NCI-H446 treated with DMSO at 0.1 percent for 48 hours (cell line): ENCODE data around the gene MCF2L.
"Not testable (repeated sequence)": the region's sequence is repeated elsewhere in the genome, so short reads cannot be mapped to it uniquely, and the experiment has no call there.

Source experiments
- DNase-seq: peaks from one replicate; lab custom pipeline; 2025; lab: John Stamatoyannopoulos, UW

Gene MCF2L

GRCh38 chr13:113065406-113066141 is 96.6 kb downstream of the MCF2L start:
- DNase-seq, result no peak

DNA sequence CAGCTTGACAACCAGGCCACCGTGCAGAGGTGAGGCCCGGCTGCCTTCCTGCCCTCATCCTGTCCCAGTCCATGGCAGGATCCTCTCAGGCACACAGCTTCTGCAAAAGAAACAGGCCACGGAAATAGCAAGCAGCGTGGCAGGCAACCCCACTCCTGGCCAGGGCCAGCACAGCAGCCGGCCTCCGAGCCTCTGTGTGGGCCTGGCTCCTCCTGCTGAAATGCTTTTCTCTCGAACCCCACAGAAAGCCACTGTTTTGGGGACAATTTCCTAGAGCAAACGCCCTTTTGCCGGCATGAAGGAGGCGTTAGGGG is 97.1 kb downstream of the MCF2L start:
- DNase-seq, result no peak

DNA sequence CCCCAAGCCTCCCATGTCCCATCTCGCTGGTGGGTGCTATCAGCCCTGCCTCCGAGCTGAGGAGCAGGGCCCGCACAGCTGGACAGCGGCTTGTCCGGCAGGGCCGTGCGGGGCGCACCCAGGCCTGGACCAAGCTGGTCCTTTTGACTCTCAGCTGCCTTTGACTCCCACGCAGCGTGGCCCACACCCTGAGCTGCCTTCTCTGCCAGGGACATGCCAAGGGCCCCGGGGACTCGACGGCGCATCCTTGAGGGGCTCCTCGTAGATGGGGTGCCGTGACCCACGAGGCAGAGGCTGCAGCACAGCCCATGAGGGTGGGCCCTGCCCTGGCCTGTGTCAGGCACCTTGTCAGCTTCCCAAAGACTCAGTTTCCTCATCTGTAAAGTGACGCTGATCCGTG is 97.7 kb downstream of the MCF2L start:
- DNase-seq, result no peak

DNA sequence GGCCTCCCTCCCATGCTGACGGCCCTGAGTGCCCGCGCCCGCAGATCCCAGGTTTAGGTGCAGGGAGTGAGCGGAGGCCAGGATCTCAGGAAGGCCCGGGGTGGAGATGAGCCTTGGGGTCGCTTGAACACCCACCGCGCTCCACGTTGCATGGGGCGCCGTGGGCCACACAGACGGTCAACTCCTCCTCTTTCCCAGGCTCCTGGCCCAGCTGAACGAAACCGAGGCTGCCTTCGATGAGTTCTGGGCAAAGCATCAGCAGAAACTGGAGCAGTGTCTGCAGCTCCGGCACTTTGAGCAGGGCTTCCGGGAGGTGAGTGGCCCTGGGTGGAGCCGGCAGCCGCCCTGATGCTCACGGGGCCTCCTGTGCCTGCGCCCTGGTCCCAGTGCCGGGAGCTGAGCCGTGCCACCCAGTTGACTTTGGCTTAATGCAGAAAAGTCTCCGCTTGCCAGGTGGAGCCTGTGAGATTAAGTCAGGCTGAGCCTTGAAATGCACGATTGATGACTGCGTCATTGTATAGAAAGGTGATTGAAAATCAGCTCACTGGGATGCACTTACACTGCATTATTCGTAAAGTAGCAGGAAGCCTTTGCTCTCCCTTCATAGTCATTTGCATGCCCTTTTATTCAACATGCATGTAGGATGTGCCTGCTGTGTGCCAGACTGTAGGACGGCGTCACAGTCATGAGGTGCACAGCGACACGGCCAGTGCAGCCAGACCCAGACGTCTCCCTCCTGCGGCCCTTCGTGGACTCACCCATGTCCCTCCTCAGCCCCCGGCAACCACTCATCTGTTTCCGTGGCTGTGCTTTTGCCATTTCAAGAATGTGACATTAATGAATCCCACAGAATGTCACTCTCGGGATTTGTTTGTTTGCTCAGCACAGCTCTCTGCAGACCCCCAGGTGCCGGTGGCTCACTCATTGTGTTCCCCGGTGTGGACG is 101.1 kb downstream of the MCF2L start:
- no peak for DNase-seq

GRCh38 chr13:113070855-113071254 is 101.8 kb downstream of the MCF2L start:
- no peak for DNase-seq

GRCh38 chr13:113072376-113072775 is 103.4 kb downstream of the MCF2L start:
- DNase-seq, result no peak

GRCh38 chr13:113073942-113074341 is 104.9 kb downstream of the MCF2L start:
- no peak for DNase-seq

DNA sequence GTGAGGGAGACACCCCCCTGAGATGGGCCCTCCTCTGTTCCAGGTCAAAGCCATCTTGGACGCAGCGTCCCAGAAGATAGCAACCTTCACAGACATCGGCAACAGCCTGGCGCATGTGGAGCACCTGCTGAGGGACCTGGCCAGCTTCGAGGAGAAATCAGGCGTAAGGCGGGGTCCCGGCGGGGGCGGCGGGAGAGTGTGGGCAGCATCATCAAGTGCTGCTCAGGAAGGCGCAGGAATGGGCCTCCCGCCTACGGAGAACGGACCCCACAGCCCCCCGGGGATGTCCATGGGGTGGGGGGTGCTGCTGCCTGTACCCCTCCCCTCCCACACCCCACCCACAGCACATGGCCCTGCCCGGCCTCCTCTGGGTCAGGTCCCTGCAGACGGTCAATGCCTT is 105.4 kb downstream of the MCF2L start:
- no peak for DNase-seq

- DNase-seq, result no peak
These were observed 105.9 kb downstream of the MCF2L start for GRCh38 chr13:113074876-113075275.

GRCh38 chr13:113075711-113076110 is 106.7 kb downstream of the MCF2L start:
- no peak for DNase-seq

DNA sequence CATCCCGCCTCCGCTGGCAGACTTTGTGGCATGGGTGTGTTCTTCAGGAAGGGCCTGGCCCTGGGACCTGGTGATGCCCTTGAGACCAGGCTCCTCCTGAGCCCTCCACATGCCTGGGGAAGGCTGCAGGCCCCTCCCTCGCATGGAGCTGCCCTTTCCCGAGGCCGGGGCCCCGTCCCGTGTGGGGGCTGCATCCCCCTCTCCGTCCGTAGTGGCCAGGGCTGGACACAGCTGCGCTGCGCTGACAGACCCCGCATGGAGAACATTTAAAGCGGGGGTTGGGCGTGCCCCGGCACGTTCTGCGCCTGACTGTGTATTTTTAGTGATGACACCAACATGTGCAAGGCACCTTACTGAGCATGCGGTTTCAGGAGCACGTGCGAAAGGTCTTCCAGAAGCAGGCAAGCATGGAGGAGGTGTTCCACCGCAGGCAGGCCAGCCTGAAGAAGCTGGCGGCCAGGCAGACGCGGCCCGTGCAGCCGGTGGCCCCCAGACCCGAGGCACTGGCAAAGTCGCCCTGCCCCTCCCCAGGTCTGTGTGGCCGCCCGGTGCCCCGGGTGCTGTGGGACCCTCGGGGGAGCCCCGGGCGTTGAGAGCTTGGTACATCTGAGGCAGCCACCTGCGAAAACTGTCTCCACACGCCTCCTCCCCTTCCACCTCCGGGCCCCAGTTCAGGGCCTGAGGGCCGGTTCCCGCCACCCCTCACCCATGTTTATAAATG is 107.8 kb downstream of the MCF2L start:
- no peak for DNase-seq

GRCh38 chr13:113077566-113077952 is 108.5 kb downstream of the MCF2L start:
- no peak for DNase-seq

GRCh38 chr13:113077953-113078901 is 109.2 kb downstream of the MCF2L start:
- DNase-seq, result no peak

DNA sequence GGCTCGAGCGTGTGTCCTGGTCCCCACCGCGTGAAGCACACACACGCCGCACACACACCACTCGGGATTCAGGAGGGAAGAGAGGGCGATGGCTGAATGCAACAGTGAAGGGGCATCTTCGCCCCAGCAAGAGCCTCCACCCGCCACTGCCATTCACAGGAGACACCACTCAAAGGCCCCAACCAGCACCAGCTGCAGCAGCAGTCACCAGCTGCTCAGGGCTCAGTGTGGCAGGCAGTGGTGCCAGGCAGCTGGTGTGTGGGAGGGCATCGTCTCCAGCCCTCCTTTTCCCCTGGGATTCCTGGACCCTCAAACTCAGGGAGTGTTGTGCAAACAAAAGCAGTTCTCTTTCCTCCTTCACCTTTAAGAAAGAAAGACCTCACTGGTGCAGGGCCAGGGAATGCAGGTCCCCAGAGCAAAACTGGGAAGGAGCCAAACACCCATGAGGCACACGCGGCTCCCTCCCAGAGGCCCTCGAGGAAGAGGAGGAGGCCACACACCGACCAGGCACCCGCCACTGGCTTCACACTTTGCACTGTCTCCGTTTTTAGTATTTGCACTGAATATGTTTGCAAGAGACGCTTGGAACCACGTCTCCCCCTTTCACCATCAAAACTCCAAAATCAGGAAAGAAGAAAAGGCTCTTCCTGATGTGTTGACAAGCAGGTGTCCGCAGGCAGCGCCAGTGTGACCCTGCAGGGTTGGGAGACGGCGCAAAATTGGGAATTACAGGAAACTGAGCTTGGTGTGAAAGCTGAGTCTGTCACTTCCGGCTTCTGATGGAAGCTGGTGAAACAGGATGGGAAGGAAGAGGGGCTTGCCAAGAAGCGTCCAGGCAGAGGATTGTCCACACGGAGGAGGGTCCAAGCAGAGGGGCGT is 110.1 kb downstream of the MCF2L start:
- DNase-seq, result no peak

GRCh38 chr13:113079781-113080080 is 110.7 kb downstream of the MCF2L start:
- DNase-seq, result not testable (repeated sequence)

DNA sequence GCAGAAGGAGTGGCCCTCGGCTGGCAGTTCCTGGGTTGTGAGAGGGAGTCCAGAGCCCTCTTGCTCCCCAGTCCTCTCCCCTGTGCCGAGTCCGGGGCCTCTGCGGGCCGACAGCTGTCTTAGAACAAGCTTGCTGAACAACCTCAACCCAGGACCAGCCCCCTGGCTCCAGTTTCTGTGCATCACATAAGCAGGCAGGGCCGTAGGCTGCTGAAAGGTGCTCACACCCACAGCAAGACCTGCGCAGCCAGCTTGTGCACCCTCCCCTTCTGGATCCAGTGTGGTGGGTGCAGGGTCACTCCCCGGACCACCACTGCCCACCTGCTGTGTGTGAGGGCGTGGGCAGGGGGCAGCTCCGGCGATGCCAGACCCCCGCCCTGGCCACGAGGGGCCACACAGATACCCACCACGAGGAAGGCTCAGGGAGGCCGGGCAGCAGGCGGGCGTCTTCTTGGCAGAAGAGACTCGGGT is 111.4 kb downstream of the MCF2L start:
- no peak for DNase-seq

GRCh38 chr13:113080901-113081521 is 112.0 kb downstream of the MCF2L start:
- no peak for DNase-seq

- no peak for DNase-seq
These were observed 113.4 kb downstream of the MCF2L start for GRCh38 chr13:113082198-113083021.

GRCh38 chr13:113083022-113083373 is 114.0 kb downstream of the MCF2L start:
- no peak for DNase-seq
